NCI-H82 treated with DMSO at 0.1 percent for 48 hours (cell line): Measurements from ENCODE around the gene HELZ2.

Experiments
- DNase-seq: peaks from one replicate; lab custom pipeline; 2025; ENCODE audit not compliant: unreplicated experiment; lab: John Stamatoyannopoulos, UW

Gene HELZ2

DNA sequence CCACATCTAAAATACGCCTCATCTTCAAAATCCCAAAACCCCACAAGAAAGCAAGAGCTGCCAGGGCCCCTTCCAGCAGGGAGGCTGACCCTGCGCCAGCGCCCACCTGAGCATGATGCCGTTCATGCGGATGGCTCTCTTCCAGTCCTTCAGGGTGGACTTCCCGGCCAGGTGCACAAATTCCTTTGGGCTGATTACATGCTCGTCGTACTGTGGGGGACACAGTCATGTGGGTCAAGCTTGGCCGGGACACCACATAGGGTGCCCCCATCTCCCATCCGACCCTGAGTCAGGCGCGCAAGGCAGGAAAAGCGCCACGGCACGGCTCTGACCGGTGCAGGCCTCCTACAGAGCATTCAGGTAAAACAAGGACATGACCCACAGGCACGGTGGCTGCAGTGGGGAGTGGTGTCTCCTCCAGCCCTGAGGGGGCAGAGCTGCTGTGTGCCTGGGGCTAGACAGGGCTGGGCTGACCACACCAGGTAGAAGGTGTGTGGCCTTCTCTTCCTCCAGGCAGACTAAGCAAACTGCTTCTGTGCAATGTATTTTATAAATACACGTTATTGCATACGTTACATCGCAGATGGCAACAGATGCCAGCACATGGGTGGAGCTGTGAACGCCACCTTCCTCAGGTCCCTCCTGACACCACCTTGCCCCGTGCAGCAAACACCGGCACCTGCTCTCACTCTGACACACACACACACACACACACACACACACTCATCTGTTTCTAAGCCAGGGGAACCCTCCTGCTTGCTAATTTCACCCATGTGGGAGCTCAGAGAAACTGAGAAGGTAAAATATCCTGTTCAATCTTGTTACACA is 23.8 kb upstream of the HELZ2 start:
- DNase-seq, result no peak

DNA sequence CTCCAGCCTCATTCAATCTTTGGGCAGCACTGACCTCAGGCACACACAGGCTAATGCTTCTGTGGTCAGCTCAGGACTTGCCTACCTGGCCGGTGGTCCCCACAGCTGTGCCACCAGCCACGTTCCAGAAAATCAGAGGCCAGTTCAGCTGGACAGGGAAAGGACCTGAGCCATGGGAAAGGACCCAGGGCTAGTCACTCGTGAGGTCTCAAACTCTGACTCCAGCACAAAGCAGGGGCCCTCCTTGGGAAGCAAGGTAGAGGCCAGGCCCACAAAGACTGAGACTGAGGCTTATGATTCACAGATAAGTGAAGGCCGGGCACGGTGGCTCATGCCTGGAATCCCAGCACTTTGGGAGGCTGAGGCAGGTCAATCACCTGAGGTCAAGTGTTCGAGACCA is 22.4 kb upstream of the HELZ2 start:
- DNase-seq, result no peak

DNA sequence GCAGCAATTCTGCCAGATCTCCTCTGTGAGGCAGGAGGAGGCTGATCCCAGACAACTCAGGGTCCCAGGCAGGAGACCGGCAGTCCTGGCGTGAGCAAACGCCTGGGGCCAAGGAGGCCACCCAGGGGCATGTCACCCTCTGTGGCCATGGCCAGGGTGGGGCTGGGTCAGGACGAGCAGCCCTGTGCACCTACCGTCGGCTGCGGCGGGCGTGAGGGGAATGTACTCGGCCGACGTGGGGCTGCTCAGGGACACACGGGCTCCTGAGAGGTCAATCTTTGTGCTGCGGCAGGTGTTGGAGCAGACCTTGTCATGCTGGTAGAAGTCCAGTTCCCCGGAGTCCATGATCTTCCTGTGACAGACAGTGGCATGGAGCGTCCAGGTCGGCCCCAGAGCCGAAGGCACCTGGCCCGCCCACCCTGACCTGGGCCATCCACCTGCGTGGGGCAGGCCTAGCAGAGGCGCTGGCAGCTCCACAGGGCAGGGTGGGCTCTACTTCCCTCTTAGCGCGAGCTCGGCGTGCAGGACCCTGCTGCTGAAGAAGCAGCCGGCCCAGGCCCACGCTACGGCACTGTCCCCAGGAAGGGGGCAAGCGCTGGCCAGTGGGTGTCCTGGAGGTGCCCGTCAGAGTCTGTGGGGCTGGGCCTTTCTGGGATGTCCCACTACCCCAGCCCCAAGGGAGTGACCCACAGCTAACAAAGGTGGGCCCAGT is 21.5 kb upstream of the HELZ2 start:
- DNase-seq, result no peak

DNA sequence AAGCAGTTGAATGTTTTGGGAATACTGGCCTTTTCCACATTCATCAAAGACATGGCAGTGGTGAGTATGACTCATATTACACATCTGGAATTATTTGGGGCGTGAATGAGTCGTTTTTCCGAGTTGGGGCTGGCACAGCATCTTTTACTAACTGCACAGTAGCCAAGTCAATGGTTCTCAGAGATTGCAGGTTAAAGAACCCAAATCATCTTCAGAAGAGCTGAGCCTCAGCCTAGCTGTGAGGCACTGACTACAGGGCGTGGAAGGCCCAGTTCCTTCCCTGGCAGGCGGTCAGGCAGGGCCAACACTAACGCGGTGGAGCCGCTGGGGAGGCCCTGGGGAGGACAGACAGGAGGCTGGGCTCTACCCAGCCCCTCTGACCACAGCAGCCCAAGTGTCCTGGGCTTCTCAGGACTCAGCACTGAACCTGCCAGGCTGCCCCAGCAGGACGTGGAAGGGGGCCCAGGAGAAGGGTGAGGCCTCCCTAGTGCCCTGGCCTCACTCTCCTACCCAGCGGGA is 20.1 kb upstream of the HELZ2 start:
- DNase-seq, result no peak

DNA sequence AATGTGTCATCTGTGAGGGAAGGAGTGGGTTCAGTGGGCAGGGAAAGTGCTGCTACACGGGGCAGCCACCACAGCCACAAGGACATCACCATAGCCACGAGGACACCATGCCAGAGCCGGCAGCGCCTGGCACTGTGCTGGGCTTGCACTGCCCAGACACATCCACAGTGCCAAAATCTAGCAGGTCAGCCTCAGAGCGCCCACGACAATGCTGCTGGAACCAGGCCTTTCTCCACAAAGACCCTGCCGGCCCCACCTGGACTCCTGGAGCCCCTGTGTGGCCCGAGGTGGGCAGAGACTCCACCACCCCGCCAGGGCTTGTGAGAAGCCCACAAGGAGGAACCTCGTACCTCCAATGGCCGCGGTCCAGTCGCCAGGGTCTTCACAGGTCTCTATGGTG is 18.6 kb upstream of the HELZ2 start:
- no peak for DNase-seq

DNA sequence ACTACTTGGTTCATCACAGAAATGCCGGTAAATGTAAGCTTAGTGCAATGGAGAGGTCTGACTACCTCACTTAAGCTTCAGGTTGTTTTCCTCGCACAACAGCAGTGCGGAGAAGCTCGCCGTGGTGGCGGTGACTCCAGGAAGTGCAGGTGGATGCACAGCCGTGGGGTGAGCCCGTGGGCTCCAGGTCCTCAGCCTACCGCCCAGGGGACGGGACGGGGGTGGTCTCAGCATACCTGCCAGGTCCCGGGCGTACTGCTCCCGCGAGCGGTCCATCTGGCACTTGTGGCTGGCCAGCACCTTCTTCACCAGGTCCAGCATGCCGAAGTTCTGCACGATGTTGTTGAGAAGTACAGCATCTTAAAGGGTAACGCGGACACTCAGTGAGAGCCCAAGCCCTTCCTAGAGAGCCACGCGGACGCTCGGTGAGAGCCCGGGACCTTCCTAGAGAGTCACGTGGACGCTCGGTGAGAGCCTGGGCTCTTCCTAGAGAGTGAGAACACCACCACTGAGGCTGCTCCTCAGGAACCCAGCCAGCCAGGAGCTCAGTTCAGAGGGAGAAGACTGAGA is 17.8 kb upstream of the HELZ2 start:
- DNase-seq, result no peak

DNA sequence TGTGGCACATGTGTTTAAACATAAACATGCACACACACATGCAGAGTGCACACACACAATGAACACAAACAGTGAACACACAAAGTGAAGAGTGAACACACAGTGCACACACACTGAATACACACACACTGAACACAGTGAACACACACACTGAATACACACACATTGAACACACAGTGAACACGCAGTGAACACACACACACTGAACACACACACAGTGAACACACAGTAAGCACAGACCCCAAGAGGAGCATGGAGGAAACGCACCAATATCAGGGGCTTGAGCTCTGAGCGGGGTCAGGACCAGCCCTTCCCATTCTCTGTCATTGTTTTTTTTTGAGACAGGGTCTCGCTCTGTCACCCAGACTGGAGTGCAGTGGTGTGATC is 17.1 kb upstream of the HELZ2 start:
- no peak for DNase-seq

DNA sequence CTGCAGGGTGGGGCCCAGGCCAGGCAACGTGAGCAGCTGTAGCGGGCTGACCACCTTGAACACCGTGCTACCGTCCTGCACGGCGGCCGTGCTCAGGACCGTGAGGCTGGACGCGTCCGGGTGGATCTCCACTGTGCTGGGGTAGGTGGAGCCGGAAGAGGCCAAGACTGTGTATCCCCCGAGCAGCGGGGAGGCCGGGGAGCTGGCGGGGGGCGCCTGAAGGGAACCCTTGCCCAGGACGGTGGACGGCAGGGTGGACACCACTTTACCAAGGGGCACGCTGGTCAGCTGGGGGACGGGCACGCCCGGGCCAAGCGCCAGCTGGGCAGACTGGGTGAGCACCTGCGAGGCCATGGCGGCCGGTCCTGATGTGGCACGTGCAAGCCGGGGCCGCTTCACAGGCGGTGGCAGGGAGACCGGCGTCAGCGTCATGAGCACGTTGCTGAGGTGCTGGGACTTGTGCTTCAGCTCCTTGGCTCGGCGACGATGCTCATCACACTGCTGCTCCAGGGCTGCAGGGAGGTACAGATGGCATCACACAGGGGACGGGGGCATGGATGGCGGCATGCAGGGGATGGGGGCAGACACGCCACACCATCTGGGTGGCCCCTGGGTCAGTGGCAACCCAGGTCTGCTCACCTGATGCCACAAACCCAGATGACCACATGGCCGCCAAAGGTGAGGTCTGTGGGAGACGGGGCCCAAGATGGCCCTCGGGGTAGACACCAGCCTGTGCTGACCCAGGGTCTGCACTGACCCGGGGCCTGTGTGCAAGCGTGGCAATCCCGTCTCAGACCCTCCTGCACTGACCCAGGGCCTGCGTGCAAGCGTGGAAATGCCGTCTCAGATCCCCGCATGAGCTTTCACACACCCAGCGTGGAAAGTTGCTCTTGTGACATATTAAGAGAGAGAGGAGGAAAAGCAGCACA is 16.4 kb upstream of the HELZ2 start:
- DNase-seq, result no peak

DNA sequence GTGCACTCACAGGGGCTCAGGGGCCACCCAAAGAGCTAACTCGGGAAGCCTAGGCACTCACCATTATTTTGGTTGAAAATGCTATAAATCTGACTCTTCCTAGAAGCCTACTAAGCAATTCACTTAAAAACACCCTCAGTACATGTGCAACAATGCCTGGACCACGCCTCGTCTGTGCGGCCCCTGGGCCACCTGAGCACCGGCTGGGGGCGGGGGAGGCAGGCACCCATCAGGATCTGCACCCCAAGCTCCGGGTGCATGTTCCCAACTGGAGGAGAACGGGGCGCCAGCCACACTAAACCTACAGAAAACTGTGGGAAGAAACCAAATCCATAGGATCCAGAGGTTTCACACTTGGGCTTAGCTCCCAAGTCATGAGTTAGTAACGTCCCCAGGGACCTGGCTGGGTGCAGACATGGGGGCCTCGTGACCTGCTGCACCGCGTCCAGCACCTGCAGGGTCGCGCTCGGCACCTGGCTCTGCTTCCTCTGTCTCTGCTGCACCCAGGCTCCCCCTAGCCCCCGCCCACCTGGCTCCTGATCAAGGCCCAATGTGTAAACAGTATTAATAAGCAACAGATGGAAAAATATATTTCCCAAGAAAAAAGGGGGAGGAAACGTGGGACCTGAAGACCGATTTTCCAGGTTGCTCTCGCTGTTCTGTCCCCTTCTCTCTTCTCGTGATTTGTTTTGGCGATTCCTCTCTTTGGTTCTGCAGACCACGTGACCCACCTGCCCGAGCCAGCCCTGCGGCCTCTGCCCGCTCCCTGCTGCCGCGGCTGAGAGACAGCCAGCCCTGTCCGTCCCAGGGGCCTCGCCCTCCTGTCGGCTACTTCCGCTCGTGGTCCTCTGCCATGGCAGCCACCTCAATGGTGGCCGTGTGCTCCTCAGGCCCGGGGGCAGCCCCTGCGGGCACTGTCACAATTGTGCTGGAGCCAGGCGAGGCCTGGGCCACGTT is 15.5 kb upstream of the HELZ2 start:
- DNase-seq, result no peak

DNA sequence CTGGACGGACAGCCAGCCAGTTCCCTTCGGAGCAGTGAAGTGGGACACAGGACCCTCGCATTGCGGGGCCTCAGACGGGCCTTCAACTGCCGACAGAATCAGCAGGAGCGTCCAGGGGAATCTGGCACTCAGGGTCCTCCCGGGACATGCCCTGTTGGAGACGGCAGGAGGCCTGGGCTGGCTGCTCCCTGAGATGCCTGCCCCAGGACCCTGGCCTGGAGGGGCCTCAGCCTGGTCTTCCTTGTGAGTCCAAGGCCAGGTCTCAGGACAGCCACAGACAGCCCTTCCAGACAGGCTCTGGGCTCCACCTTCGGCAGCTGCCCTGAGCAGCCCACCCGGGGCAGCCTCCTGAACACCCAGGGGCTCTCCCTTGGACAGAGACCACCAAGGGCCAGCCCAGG is 14.6 kb upstream of the HELZ2 start:
- DNase-seq, result no peak

DNA sequence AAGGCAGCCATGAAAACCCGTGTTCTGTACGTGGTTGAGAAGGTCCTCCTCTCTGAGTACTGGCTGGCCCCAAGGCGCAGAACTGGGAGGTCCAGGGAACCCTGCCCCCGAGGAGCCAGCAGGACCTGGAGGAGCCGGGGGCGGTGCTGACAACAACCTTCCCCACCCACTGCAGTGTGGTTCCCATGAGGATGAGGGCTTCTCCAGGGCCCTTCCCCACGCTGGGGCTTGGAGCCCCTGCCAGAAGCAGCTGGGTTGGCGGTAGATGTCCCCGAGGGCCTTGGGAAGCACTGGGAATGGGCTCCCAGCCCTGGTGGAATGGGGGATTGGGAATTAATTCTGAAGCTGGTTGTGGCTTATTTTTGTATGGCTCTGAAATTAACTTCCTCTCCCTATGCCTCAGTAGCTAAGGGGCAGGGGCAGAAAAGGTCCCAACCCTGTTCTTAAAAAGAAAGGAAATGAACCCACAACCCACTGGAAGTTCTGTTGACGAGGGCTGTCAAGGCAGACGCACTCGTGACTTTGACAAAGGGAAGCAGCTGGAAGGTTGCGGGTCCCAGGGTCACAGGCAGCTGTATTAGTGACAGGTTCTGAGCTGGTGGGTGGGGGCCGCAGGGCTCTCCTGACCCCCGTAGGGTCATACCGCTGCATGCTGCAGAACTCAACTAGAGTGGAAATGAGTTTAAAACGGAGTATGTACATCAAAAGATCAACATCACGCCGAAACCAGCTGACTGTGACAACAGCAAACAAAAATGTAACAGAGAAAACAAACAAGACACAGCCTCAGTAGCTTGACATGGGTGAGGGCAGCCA is 13.9 kb upstream of the HELZ2 start:
- no peak for DNase-seq

DNA sequence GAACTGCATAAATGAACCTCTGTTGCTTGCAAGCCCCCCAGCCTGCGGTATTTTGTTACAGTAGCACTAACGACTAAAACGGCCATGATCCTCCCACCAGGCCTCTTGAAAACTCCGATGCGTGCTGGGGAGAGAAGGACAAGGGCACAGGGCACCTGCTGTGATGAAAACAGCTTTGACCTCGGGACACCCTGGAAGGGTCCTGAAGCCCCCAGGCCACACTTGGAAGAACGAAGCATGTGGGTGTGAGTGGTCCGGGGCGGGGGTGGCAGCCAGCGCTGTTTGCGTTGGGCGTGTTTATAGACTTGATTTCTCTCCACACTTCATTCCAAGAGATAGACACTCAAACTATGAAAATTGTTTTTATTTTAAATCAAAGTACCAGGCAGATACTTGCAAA is 13.2 kb upstream of the HELZ2 start:
- DNase-seq, result no peak

DNA sequence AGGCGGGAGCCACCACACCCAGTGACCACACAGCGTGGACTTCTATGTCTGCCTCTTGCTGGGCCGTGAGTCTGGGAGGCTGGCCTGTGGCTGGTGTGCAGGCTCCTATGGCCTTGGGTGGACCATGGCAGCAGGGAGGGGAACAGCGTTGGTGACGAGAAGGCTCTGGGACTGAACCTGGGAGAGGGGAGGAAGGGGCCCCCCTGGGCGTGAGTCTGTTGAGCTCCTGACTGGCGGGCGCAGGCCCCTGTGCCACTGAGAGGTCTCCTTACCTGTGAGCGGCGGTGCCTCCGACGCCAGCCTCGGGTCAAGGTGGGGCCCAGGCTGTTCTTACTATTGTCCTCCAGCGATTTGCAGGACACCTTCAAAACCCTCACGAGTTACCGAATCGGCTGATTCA is 12.8 kb upstream of the HELZ2 start:
- DNase-seq, result no peak

DNA sequence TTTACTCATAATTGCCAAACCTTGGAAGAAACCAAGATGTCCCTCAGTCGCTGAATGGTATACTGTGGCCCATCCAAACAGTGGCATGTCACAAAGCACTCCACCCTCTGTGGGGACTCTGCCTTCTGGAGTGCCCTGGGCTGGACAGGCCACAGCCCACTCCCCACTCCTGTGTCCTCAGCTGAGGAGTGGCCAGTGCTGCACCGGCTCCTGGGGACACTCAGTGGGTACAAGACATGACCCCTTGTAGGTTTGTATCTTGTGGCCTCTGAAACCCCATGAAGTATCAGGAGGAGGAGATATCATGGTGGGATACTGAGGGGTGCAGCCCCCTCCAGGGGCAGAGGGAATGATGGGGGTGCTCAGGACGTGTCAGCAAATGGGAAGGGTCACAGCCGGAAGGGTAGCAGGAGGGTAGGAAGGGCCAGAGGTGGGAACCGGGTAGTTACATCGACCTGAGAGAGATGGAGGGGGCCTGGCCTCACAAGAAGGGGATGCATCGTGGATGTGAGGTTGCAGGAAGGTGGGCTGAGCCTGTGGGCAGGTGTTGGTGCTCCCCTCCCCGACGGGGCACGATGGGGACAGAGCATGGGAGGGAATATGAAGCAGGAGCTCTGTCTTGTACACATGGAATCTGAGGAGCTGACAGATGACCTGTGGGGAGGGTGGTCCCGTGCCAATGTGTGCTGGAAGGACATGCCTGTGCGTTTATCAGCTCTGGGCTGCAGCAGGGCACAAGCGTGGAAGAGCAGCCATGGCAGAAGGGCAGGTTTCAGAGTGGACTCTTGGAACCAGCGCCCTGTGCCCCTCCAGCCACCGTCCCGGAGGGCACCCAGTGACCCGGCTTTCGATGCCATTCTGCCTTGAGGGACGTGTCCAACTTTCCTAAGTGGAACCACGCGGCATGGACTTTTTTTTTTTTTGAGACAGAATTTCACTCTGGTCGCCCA is 11.9 kb upstream of the HELZ2 start:
- no peak for DNase-seq

DNA sequence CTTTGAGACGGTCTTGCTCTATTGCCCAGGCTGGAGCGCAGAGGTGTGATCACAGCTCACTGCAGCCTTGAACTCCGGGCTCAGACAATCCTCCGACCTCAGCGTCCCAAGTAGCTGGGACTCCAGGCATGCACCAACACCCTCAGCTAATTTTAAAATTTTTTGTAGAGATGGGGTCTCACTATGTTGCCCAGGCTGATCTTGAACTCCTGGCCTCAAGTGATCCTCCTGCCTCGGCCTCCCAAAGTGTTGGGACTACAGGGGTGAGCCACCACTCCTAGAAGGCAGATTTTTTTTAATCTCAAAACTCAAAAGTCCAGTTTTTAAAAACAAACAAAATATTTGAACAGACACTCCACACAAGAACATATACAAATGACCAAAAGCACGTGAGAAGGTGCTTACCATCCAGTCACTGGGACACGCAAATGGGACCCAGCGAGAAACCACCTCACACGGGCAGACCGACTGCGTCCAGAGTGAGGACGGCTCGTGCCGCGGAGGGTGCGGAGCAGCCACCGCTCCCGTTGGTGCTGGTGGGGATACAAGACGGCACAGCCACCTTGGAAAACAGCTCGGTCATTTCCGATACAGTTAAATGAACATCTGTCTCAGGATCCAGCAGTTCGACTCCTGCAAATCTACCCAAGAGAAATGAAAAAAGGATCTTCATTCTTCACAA is 8.5 kb upstream of the HELZ2 start:
- no peak for DNase-seq

DNA sequence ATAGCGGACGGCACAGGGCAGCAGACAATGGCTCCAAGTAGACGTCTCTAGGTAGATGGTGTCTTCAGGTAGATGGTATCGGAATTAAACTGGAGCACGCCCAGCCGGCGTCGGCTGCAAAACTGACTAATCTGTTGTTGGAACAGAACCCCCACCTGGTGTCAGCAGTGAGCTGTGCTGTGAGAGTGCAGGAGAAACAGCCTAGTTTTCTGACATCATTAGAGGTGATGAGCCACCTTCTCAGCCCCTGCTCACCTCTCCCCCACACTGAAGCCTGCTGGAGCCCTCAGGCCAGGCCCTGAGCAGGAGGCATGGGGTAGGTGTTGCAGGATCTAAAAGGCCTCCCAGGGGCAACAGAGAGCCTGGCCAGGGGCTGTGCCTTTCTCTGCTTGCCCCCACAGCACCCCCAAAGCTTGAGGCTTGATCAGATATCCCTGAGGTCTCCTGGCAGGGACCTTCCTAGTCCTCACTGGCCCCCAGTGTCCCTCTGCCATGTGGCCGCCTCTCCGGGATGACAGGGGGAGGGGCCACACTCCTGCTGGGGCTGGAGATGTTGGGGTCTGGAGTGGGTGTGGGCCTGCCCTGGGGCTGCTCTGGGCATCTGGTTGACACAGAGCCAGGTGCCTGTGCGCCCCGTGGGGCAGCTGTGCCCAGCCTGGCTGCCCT is 6.9 kb upstream of the HELZ2 start:
- DNase-seq, result no peak
